Measurements from ENCODE around the gene DOCK7.

DNA sequence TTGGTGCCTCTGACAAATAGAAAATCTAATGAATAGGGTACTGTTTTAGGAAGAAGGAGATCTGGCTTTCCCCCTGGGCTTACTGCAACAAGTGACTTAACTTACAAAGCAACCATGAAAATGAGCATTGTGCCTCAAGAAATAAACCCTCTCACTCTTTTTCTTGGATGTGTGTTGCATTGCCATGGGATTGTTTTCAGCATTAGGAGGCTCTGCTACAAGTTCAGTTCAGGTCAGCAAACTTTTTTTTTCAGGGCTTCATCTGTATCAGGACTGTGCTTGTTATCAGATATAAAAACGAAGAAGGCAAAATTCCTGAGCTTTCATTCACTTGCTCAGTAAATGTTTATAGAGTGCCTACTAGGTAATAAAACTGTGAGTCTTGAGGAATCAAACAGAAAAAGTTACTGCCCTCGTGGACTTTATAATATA, 37.8 kb upstream of the DOCK7 start:
- TF ChIP-seq POLR2A (IDR thresholded peaks at IDR 0.05; ENCODE audit: low read length) = no peak
- TF ChIP-seq GATA1 (IDR thresholded peaks at IDR 0.05; ENCODE audit: low read depth, low read length) = no peak

Data from erythroblast (primary cell).